Measurements from ENCODE around the gene ST3GAL4.

ST3GAL4 gene

GRCh38 chr11:126419801-126420697 is 64.6 kb downstream of the ST3GAL4 start:
- Histone ChIP-seq H3K9ac (ENCODE audit: low read depth, low read length, poor library complexity, severe bottlenecking) (no peak overlapping the region), H3K4me2 (ENCODE audit: low read depth, low read length, poor library complexity, severe bottlenecking) (peak overlapping the region; percentile 30), H3K4me1 (ENCODE audit: insufficient read depth, low read length, poor library complexity, severe bottlenecking) (peaks cover 34% of the 10 kb centered on the region), H3F3A (ENCODE audit: low read depth) (no peaks in the 10 kb centered on the region; the same call in 1 of the 2 replicates), H2AFZ (ENCODE audit: low read length) (no peak overlapping the region), H3K9me3 (ENCODE audit: insufficient read depth, low read depth, low read length) (no peaks in the 10 kb centered on the region), H4K20me1 (ENCODE audit: insufficient read depth, low read length, poor library complexity, severe bottlenecking) (no peaks in the 10 kb centered on the region), H3K4me3 (ENCODE audit: low read length, poor library complexity, severe bottlenecking) (no peak overlapping the region), H3K9me2 (replicated peaks; ENCODE audit: low read depth, low read length) (no peaks in the 10 kb centered on the region), H3K27me3 (ENCODE audit: insufficient read depth, low read length, poor library complexity, severe bottlenecking) (no peaks in the 10 kb centered on the region), H3K79me2 (ENCODE audit: insufficient read depth, low read length) (no peaks in the 10 kb centered on the region), H3K36me3 (ENCODE audit: insufficient read depth, low read length) (peaks cover 14% of the 10 kb centered on the region; the same call in 1 of the 2 replicates)
- TF ChIP-seq CTCF (conservative IDR thresholded peaks at IDR 0.05; ENCODE audit: low read length) = no peak
- no peak for TF ChIP-seq EZH2phosphoT487 (IDR thresholded peaks at IDR 0.05; ENCODE audit: borderline replicate concordance)

GRCh38 chr11:126420698-126421256 is 65.3 kb downstream of the ST3GAL4 start:
- Histone ChIP-seq H3K27me3 (ENCODE audit: insufficient read depth, low read length, poor library complexity, severe bottlenecking) (no peaks in the 10 kb centered on the region), H3K9ac (ENCODE audit: low read depth, low read length, poor library complexity, severe bottlenecking) (no peak overlapping the region), H2AFZ (ENCODE audit: low read length) (no peak overlapping the region), H3K36me3 (ENCODE audit: insufficient read depth, low read length) (peaks cover 7% of the 10 kb centered on the region; the same call in 1 of the 2 replicates), H3K9me2 (replicated peaks; ENCODE audit: low read depth, low read length) (no peaks in the 10 kb centered on the region), H3K4me2 (ENCODE audit: low read depth, low read length, poor library complexity, severe bottlenecking) (peak overlapping the region; percentile 40), H3K4me1 (ENCODE audit: insufficient read depth, low read length, poor library complexity, severe bottlenecking) (peaks cover 41% of the 10 kb centered on the region), H4K20me1 (ENCODE audit: insufficient read depth, low read length, poor library complexity, severe bottlenecking) (no peaks in the 10 kb centered on the region), H3K79me2 (ENCODE audit: insufficient read depth, low read length) (no peaks in the 10 kb centered on the region), H3K9me3 (ENCODE audit: insufficient read depth, low read depth, low read length) (no peaks in the 10 kb centered on the region), H3K4me3 (ENCODE audit: low read length, poor library complexity, severe bottlenecking) (no peak overlapping the region), H3F3A (ENCODE audit: low read depth) (no peaks in the 10 kb centered on the region; the same call in 1 of the 2 replicates)
- TF ChIP-seq CTCF (conservative IDR thresholded peaks at IDR 0.05; ENCODE audit: low read length) (no peak), EZH2phosphoT487 (IDR thresholded peaks at IDR 0.05; ENCODE audit: borderline replicate concordance) (no peak)

GRCh38 chr11:126421271-126421671 is 65.8 kb downstream of the ST3GAL4 start:
- Histone ChIP-seq H3K4me3 (ENCODE audit: low read length, poor library complexity, severe bottlenecking) (no peak overlapping the region), H3K9ac (ENCODE audit: low read depth, low read length, poor library complexity, severe bottlenecking) (no peak overlapping the region), H3K79me2 (ENCODE audit: insufficient read depth, low read length) (no peaks in the 10 kb centered on the region)

More at GRCh38 chr11:126421271-126421671, 65.8 kb downstream of the ST3GAL4 start:
- Histone ChIP-seq H3K9me3 (ENCODE audit: insufficient read depth, low read depth, low read length) (no peaks in the 10 kb centered on the region), H3K9me2 (replicated peaks; ENCODE audit: low read depth, low read length) (no peaks in the 10 kb centered on the region), H2AFZ (ENCODE audit: low read length) (no peak overlapping the region), H3K4me1 (ENCODE audit: insufficient read depth, low read length, poor library complexity, severe bottlenecking) (peaks cover 46% of the 10 kb centered on the region), H3K36me3 (ENCODE audit: insufficient read depth, low read length) (peaks cover 5% of the 10 kb centered on the region; the same call in 1 of the 2 replicates), H3K27me3 (ENCODE audit: insufficient read depth, low read length, poor library complexity, severe bottlenecking) (no peaks in the 10 kb centered on the region), H4K20me1 (ENCODE audit: insufficient read depth, low read length, poor library complexity, severe bottlenecking) (no peaks in the 10 kb centered on the region), H3K4me2 (ENCODE audit: low read depth, low read length, poor library complexity, severe bottlenecking) (peak overlapping the region; percentile 40), H3F3A (ENCODE audit: low read depth) (no peaks in the 10 kb centered on the region; the same call in 1 of the 2 replicates)
- TF ChIP-seq CTCF (conservative IDR thresholded peaks at IDR 0.05; ENCODE audit: low read length) (no peak), EZH2phosphoT487 (IDR thresholded peaks at IDR 0.05; ENCODE audit: borderline replicate concordance) (no peak)
